GM21526 (cell line): ENCODE measurements around the gene TPRN.

Experiments
- ATAC-seq: cut with Tn5 transposase; IDR thresholded peaks from one replicate; pipeline ENCODE4 v1.9.1; 2021; ENCODE audit warnings: moderate library complexity; ENCODE audit not compliant: unreplicated experiment, low FRiP score

TPRN gene

GRCh38 chr9:137163365-137163715 lies 37.2 kb downstream of the TPRN start:
- no peak for ATAC-seq

- ATAC-seq = no peak
Measured at GRCh38 chr9:137162505-137163364, 37.8 kb downstream of the TPRN start.

GRCh38 chr9:137161558-137162486 lies 38.7 kb downstream of the TPRN start:
- no peak for ATAC-seq

- ATAC-seq = no peak
Measured at GRCh38 chr9:137160716-137161557, 39.6 kb downstream of the TPRN start.

- ATAC-seq = no peak
Measured at GRCh38 chr9:137160054-137160425, 40.5 kb downstream of the TPRN start.

- ATAC-seq = no peak
Measured at GRCh38 chr9:137159105-137160053, 41.2 kb downstream of the TPRN start.

- no peak for ATAC-seq
Measured at GRCh38 chr9:137158625-137159024, 41.9 kb downstream of the TPRN start.

- ATAC-seq = no peak
Measured at GRCh38 chr9:137157618-137158415, 42.7 kb downstream of the TPRN start.

GRCh38 chr9:137156567-137157375 lies 43.8 kb downstream of the TPRN start:
- ATAC-seq = no peak

GRCh38 chr9:137152844-137153405 lies 47.6 kb downstream of the TPRN start:
- ATAC-seq = no peak

GRCh38 chr9:137150617-137151457 lies 49.7 kb downstream of the TPRN start:
- ATAC-seq = peak; percentile 35

- no peak for ATAC-seq
Measured at GRCh38 chr9:137149942-137150616, 50.5 kb downstream of the TPRN start.

GRCh38 chr9:137149363-137149762 lies 51.2 kb downstream of the TPRN start:
- ATAC-seq = no peak

- no peak for ATAC-seq
Measured at GRCh38 chr9:137148661-137149060, 51.9 kb downstream of the TPRN start.

- ATAC-seq = no peak
Measured at GRCh38 chr9:137148242-137148641, 52.3 kb downstream of the TPRN start.

- no peak for ATAC-seq
Measured at GRCh38 chr9:137147793-137148160, 52.8 kb downstream of the TPRN start.
